LoVo (cell line): ENCODE data around the gene PTPN18.
A peak's percentile ranks its signal among the peaks of the same experiment; 100 is the strongest.
"Not testable (repeated sequence)": the region's sequence is repeated elsewhere in the genome, so short reads cannot be mapped to it uniquely, and the experiment has no call there.

Experiments used
- DNase-seq: peaks from one replicate; pipeline ENCODE4 v3.0.0-alpha.2; 2016; ENCODE audit warnings: low spot score

The PTPN18 gene

DNA sequence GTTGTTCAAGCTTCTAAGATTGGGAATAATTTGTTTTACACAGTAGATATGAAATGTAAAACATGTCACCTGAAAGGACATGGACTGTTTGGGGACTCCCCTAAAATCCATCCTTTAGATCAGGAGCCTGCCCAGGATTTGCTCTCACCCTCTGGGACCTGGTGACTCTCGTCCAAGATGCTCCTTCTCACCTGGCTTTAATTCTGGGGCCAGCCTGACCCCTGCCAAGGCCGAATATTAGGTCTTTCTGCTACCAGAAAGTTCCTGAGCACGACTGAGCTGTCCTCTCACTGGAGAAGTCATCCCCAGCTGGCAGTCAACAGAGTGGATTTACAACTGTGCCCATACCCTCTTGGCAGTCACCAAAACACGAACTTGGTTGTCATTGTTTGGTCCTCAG, 25.3 kb downstream of the PTPN18 start:
- DNase-seq = no peak

DNA sequence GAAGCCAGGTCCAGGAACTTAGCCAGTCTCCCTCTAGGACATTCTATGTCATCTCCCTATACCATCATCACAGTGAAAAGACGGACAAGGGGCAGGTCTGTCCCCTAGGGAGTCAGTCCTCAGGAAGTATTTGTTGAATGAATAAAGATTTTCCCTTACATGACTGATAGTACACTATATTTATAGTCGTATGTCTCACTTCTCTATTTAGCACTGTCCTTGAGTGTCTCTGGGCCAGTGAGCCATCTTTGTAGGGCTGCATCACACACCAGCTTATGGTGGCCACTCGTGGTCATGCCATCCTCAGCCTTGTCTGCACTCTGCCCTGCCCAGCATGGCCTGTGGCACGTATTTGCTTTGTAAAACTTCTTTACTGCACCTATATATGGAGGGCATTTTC, 25.8 kb downstream of the PTPN18 start:
- DNase-seq = no peak

DNA sequence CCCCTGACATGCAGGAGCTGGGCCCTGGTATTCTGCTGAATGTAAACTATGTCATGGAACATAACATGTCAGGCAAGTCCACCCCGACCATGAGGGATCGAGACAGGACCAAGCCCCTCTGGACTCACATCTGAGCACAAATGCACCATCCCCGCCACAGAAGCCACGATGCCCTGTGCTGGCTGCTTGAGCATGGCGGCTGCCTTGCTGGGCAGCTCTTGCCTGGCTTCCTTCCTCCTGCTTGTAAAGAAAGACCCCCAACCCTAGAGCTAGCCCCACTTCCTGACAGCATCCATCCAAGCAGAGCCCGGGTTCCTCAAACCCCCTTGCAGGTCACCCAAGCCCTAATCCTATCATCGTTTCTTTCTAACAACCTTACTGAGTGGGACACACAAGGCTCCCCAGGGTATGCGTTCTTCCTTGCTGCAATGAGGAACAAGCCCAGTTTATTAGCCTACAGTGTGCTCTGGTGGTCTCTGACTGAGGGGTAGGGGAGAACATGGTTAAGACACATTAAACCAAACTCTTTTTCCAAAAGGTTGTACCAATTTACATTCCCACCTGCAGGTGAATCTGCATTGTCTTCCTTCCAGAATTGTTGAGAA, 26.6 kb downstream of the PTPN18 start:
- no peak for DNase-seq

DNA sequence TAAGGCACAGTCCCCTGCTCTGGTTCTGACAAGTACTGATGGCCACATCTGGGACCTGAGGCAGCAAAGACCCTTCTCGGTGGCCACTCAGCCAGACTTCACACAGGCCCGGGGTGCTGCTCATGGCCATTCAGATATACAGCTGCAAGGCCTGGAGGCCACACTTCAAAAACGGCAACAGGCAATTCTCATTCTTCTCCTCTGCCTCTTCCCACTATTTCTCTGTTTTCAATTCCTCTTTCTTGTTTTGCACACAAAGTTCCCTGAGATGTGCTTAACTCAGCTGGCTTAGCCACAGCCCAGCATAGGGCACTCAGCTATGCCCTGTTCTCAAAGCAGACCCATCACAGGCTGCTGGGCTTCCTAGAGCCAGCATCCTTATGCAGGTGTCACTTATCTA, 29.9 kb downstream of the PTPN18 start:
- DNase-seq = no peak

DNA sequence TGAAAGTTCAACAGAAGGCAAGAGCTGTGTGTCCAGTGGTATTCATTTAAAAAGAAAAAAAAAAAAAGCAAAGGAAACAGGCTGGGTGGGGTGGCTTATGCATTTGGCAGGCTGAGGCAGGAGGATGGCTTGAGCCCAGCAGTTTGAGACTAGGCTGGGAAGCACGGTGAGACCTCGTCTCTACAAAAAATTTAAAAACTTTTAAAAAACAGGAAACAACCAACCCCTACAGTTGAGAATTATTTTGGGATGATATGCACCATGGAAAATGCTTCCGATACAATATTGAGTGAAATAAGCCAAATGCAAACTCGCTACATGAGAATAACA, 31.2 kb downstream of the PTPN18 start:
- no peak for DNase-seq

DNA sequence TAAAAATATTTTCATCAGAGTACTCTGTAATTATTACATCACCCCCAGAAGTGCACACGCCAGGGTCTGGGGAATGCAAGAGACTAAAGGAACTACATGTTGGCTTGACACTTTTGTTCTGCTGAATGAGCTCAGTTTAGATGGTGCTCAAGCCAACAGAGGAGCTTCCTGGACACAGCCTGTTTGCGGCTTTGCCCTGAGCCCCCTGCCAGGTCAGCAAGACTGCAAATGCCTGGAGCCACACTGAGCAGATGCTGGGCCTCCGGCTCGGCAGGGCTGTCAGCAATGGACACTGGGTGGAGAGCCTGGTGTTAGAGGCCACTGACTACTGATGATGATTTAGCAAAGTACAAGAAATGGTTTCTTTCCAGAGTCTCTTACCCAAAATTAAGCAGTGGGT, 31.9 kb downstream of the PTPN18 start:
- DNase-seq = no peak

DNA sequence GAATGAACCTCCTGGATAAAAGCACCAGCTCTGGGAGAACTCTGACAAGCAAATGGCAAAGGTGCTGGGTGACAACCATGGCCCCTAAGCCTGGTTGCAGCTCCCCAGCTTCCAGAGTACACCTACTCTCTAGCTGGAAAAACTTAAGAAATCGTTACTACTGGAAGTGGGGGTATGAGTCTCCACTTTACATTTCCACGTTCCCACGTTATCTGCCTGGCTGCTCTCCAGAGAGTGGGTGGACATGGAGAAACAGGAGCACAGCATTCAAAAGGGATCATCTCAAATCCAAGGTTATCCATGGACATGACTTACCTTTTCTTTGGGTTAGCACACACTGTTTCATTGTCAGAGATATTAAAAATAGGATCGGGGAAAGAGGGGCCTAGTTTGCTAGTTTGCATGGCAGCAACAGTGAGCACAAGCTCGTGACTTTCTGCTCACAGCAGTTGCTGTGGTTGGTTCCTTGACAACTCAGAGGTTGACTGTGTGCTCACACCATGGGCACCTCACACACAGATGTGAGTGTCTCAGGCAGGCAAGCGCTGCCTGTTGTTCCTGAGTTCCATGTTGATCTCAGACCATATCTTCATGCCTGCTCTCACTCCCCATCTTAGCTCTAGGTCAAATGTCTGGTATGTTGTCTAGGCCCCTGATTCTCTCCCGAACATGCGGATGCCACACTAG, 32.5 kb downstream of the PTPN18 start:
- no peak for DNase-seq

DNA sequence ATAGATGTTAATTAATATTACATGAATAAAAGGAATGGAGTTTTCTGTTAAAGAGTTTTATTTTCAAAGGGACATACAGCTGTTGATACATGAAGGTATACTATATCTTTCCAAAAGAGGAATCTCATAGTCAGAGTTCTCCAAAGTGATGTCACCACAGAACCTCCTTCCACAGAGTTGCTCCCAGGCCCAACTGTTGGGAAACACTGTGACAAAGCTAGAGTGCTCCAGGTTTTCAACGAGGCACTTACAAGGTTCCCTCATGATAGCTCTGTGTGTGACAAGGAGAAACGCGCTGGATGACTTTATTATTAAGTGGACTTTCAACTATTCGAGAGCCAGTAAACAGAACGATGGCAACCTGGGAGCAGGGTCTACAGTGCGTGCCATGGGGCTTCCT, 33.5 kb downstream of the PTPN18 start:
- DNase-seq = no peak

DNA sequence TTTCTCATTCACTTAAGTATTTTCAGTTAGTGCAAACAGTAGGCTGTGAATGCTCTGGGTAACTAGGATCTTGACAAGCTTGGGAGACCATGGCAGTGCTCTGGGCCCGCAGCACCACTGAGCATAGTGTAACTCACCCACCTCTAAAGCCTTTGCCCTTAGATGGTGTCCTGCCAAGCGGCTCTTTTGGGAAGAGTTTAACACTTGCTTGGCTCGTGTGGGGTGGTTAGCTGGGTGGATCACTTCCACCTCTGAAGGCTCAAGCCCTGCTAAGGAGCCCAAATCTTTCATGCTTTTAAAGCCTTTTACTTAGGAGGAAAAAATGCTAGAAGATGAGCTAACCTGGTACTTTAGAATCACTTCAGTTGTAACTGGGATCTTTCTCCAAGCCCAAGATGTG, 33.9 kb downstream of the PTPN18 start:
- DNase-seq = no peak

DNA sequence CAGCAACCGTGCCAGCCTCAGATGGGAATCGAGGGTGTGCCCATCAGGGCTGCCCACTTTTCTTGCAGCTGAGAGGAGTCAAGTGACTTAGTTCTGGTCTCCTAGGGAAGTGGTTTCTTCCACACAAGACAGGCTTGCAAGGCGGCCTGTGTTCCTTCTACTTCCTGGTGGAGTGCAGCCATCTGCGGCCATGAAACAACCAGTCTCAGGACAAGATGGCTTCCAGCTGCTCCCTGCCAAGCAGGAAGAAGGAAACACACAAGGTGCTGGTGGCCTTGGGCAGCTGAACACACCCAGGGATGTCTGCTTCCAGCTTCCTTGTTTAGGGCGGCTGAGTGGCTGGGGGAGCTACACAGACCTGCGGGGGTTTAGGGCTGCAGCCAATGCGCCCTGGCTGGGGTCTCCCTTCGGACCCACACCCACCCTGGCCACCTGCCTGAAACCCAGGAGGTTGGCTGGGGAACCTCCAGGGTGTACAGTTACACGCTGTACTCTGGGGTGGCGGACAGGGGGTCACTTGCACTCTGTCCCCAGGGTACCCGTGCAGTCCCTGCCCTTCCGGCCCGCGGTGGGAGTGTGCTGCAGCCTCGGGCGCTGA, 34.7 kb downstream of the PTPN18 start:
- peak; percentile 1 for DNase-seq

DNA sequence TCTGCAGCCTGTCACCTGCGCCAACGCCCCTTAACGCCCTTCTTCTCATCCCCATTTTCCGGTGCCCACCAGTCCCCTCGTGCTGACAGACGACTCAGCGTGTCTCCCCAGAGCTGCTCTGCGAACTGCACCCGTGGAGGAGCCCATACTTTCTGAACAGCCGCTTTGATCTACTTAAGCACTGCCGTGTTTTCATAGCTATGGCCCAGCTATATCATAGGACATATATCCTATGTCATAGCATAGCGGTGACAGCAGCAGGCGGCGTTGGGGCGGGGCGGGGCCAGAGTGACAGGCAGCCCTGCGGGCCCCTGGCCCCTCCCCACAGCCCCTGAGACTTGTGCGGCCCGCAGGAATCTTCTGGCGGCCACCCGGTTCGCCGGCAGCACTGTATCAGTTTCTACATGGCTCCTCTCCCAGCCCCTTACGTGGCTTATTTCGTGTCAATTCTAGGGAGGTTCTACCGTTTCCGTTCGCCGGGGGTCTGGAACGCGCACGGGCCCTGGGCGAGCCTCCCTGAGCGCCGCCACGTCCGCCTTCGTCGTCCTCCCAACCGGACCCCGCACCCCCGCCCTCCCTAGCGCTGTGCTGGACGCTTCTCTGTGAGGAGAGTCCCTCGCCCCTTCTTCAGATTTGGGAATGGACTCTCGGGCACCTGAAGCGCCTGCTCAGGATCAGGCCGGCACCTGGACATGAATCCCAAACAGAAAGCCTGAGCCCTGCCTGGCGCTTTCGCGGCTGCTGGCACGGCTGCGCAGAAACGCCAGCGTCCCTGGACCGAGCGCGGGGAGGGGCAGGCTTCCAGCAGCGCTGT, 35.4 kb downstream of the PTPN18 start:
- DNase-seq = peak; percentile 71

DNA sequence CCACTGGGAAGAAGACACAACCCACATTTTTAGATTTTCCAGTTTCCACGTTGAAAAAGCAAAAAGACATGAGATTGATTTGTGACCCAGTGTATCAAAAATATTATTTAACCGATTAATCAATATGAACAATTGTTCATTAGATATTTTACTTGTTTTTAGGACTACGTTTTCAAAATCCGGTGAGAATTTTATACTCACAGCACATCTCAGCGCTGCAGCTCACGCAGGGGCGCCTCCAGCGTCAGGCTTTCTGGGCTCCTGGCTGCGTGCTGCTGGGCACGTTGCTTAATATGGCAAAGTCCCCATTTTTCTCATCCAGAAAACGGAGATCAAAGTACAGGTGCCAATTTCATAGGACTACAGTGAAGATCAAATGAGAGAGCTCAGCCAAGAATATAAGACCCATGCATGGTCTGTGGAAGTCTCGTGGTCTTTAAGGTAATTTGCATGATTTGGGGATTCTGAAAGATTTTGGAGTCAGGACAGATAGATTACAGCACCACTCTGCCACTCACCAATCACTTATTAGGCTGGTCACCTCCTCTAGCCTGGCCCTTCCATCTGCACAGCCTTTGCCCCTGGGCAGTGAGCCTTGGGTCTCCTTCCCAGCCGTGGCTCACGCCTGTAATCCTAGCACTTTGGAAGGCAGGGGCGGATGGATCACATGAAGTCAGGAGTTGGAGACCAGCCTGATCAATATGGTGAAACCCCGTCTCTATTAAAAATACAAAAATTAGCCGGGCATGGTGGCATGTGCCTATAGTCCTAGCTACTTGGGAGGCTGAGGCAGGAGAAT, 36.2 kb downstream of the PTPN18 start:
- DNase-seq = no peak

DNA sequence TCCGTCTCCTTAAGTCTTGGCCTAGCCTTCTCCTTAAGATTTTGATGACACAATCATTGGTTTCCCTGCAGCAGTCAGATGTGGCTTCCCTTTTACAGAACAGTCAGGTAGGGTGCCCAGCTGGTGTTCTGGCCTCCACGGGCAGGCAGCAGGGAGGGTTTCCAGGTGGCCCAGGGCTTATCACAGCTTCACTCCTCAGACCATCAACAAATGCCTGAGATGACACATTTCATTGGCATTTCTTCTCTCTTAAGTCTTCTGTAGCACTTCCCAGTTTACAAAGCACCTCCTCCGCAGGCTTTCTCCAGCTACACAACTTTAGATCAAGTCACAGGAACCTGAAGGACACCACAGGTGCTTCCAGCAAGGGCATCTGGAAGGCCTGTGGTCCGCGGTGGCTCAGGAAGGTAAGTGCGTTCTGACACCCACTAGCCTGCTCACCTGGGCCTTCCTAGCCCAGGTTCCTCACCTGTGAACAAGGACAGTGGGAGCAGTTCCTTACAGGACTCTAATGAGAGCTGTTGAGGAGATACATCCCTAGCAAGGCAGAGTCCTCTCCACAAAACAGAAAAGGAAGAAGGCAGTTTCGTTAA, 37.6 kb downstream of the PTPN18 start:
- peak; percentile 5 for DNase-seq

DNA sequence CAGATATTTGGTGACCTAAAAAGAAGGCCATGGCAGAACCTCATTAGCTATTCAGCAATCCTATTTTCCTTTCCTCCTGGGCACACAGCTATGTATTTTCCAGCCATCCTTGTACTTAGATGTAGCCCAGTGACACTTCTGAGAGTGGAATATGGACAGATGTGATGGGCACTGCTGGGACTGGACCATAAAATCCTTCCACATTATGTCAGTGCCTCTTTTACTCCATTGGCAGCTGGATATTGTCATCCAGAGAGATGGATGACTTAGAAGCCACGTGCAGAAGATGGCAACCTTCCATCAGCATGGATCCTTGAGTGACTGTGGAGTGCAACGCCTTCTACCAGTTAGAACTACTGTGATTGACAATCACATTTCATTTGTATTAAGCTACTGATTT, 50.4 kb downstream of the PTPN18 start:
- not testable (repeated sequence) for DNase-seq

DNA sequence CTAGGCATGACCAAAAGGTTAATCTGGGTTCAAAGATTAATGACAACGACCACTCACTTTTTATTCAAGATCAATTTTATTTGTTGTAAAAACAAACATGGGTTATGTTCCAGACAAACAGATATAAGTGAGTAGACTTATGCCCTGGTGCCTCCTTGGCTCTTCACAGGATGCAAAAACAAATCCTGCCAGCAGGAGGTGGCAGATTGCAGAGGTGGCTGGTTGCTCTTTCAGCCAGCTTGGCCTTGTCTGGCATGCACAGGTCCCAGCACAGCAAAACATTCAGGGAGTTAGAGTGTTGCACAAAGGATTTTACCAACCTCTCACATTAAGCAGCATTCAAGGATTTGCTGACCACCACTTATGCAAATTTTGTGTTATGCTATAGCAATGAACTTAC, 60.8 kb downstream of the PTPN18 start:
- not testable (repeated sequence) for DNase-seq

DNA sequence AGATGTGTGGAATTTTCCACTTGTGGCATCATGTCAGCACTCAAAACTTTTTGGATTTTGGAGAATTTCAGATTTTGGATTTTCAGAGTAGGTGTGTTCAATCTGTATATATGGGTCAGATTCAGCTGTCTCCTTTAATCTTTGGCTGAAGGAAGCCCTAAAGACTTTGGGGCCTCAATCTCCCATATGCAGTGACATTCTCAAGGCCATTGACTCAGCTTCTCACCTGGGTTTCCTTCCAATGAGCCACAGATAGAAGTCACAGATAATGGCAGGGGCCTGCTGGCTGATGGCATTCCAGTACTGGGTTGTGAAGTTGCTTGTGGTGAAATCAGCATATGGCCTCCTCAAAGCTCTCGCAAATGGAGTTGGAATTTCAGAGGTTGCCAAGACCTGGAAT, 63.0 kb downstream of the PTPN18 start:
- DNase-seq = not testable (repeated sequence)
